Tibial nerve (tissue), 4 donors: ENCODE results near the gene SLC35G6. TPM values are rescaled to one million over a fixed set of nuclear protein-coding genes. Genes with fewer than 3 reads are reported as not detected.

ENCODE experiments used
- DNase-seq, 2 donors: peaks; one replicate each; pipeline ENCODE4 v3.0.0-alpha.2; 2019; ENCODE audit warnings: low spot score in 2 of 2
- H3K27ac ChIP-seq, 4 donors: fragments of 200-600 bp; sonication (generic) in 3 of 4; one replicate each; pipeline ENCODE4 v1.5.1; 2017 to 2019; ENCODE audit warnings: mild to moderate bottlenecking in 1 of 4
- H3K27me3 ChIP-seq, 2 donors: fragments of 200-600 bp; sonication (generic) in 1 of 2; one replicate each; pipeline versions ENCODE4 v1.5.1 to v1.6.0; 2017 to 2019
- H3K36me3 ChIP-seq, 3 donors: fragments of 200-600 bp; sonication (generic); one replicate each; pipeline ENCODE4 v1.5.1; 2018 to 2019
- H3K4me1 ChIP-seq, 4 donors: fragments of 200-600 bp; sonication (generic) in 3 of 4; one replicate each; pipeline ENCODE4 v1.5.1; 2017 to 2019
- H3K4me3 ChIP-seq, 4 donors: fragments of 200-600 bp; sonication (generic) in 3 of 4; one replicate each; pipeline ENCODE4 v1.5.1; 2017 to 2019; ENCODE audit warnings: mild to moderate bottlenecking in 1 of 4, moderate library complexity in 1 of 4
- H3K9me3 ChIP-seq, 4 donors: fragments of 200-600 bp; sonication (generic) in 3 of 4; one replicate each; pipeline ENCODE4 v1.5.1; 2017 to 2019
- CTCF ChIP-seq, 5 experiments: fragments of 200-600 bp in 3 of 5; fragments of 450-650 bp in 2 of 5; sonication (generic) in 3 of 5; IDR thresholded peaks; one replicate each; pipeline ENCODE4 v1.5.1; 2016 to 2019; ENCODE audit warnings: antibody characterized with exemption in 5 of 5, mild to moderate bottlenecking in 3 of 5, moderate library complexity in 2 of 5
- EP300 ChIP-seq, 2 donors: sonication (generic); formaldehyde crosslinking; IDR thresholded peaks; one replicate each; pipeline ENCODE4 v1.6.1; 2017; ENCODE audit warnings: antibody characterized with exemption in 2 of 2, mild to moderate bottlenecking in 1 of 2
- POLR2A ChIP-seq, 2 donors: fragments of 450-650 bp; IDR thresholded peaks; one replicate each; pipeline ENCODE4 v1.6.1; 2017; ENCODE audit warnings: antibody characterized with exemption in 2 of 2, mild to moderate bottlenecking in 2 of 2, moderate library complexity in 2 of 2
- WGBS, 2 donors: methylation state at CpG; one replicate each; pipeline ENCODE4 v1.1.5; 2018; 5-methylcytosine and 5-hydroxymethylcytosine counted together
- total RNA-seq, 4 donors: library from RNA; depleted of rRNA; stranded (reverse); fragments of >200 nt; gene quantifications; one replicate each; pipeline ENCODE4 v1.1.0, GENCODE V29; 2016

The SLC35G6 gene
- total RNA-seq, 4 donors from 2014 or later: not detected

DNA sequence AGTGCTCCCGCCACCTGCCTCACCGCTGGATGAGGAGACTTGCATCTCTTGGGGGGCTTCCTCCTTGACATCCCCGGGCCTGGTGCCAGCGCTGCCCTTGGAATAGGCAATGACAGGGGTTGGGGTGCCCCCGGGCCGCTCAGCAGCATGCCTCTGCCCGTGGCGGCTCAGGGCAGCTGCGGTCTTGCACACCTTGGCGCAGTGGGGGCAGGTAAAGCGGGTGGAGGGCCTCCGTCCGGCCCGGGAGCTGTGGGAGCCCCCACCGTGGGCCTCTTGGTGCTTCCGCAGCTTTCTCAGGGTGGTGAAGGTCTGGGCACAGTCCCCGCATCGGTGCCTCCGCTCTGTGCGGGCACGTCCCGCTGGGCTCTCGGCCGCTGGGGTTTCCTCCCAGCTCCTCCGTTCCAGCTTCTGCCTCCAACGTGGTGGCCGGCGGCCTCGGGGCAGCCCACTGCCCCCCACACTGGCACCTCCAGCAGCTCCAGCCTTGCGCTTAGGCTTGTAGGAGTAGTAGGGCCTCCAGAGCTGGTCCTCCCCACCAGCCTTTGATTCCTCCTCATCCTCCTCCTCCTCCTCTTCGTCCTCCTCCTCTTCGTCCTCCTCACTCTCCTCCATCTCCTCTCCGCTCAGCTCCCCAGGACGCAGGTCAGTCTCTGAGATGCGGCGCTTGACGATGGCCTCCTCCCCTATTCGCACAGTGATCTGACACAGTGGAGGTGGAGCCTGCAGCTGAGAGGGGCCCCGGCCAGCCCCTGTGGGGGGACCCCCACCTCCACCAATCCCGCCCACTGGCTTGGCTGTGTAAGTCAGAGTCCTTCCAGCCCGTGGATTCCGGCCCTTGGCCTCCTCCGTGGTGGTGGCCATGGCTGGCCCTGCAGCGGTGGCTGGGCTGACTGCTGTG lies 18.5 kb upstream of the SLC35G6 start:
- 84 to 89% methylated on average over 42 to 44 of the region's 44 CpGs for WGBS, 2 donors
- Histone ChIP-seq H3K36me3 (peaks cover 0 to 57% (median 9%) of the 10 kb centered on the region in 3 donors), H3K4me3 (no peak overlapping the region), H3K27me3 (no peaks in the 10 kb centered on the region), H3K4me1 (peaks cover 0 to 41% (median 18%) of the 10 kb centered on the region in 4 donors), H3K27ac (no peak overlapping the region), H3K9me3 (no peaks in the 10 kb centered on the region)
- DNase-seq: no peak
- TF ChIP-seq EP300 (IDR thresholded peaks at IDR 0.05) (no peak), CTCF (IDR thresholded peaks at IDR 0.05) (no peak), POLR2A (IDR thresholded peaks at IDR 0.05) (no peak)

- Histone ChIP-seq H3K36me3 (peaks cover 0 to 57% (median 9%) of the 10 kb centered on the region in 3 donors), H3K9me3 (no peaks in the 10 kb centered on the region), H3K27ac (no peak overlapping the region), H3K27me3 (no peaks in the 10 kb centered on the region), H3K4me3 (no peak overlapping the region), H3K4me1 (peaks cover 0 to 48% (median 21%) of the 10 kb centered on the region in 4 donors)
- TF ChIP-seq CTCF (IDR thresholded peaks at IDR 0.05) (no peak), EP300 (IDR thresholded peaks at IDR 0.05) (no peak), POLR2A (IDR thresholded peaks at IDR 0.05) (no peak)
- no peak for DNase-seq
- WGBS, 2 donors: 76 to 82% methylated on average over 9 to 14 of the region's 14 CpGs
These were observed 17.8 kb upstream of the SLC35G6 start for GRCh38 chr17:7463372-7463846.

- 90 to 93% methylated on average over 9 of the region's 9 CpGs for WGBS, 2 donors
- Histone ChIP-seq H3K9me3 (no peaks in the 10 kb centered on the region), H3K36me3 (peaks cover 0 to 57% (median 9%) of the 10 kb centered on the region in 3 donors), H3K4me1 (peaks cover 0 to 55% (median 21%) of the 10 kb centered on the region in 4 donors), H3K4me3 (no peak overlapping the region), H3K27me3 (no peaks in the 10 kb centered on the region), H3K27ac (no peak overlapping the region)
- TF ChIP-seq CTCF (IDR thresholded peaks at IDR 0.05) (no peak), EP300 (IDR thresholded peaks at IDR 0.05) (no peak), POLR2A (IDR thresholded peaks at IDR 0.05) (no peak)
- no peak for DNase-seq
These were observed 17.2 kb upstream of the SLC35G6 start for GRCh38 chr17:7464081-7464480.

DNA sequence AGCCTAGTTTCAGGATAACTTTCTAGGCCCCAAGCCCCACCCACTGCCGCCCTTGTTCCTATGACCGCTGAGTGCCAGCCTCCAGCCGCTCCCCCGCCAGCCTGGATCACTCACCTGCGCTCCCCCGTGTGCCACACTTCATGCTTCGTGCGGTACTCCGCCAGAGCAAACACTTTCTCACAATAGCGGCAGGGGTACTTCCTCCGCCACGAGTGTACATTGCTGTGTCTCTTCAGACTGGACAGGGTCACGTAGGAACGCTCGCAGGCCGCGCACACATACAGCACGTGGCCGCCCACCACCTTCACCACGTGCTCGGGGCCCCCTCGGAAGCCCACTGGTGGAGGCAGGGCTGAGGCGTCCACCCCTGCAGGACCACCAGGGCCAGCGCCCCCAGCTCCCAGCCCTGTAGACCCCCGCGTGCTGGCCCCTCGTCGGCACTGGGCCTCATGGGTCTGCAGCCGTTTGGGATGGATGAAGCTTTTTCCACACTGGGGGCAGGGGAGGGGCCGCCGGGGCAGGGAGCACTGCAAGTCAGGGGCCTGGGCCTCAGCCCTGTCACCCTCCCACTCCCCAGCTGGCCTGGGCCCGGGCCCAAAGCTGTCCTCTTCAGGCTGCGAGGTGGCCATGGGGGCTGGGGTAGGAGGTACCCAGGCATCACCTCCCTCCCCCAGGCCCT lies 15.5 kb upstream of the SLC35G6 start:
- DNase-seq: no peak
- H3K36me3 ChIP-seq: peaks cover 0 to 57% (median 9%) of the 10 kb centered on the region in 3 donors
- TF ChIP-seq POLR2A (IDR thresholded peaks at IDR 0.05) (no peak), EP300 (IDR thresholded peaks at IDR 0.05) (no peak), CTCF (IDR thresholded peaks at IDR 0.05) (no peak)
- no peak overlapping the region for H3K4me3 ChIP-seq
- whole genome bisulfite sequencing, 2 donors: 88 to 91% methylated on average over 24 to 27 of the region's 33 CpGs
- peaks cover 0 to 64% (median 21%) of the 10 kb centered on the region in 4 donors for H3K4me1 ChIP-seq
- H3K27me3 ChIP-seq: no peaks in the 10 kb centered on the region
- no peaks in the 10 kb centered on the region for H3K9me3 ChIP-seq
- peak overlapping the region in 3 of 4 donors; percentile 27 to 88 (median 77) for H3K27ac ChIP-seq

GRCh38 chr17:7466318-7466638 lies 15.0 kb upstream of the SLC35G6 start:
- H3K27me3 ChIP-seq: no peaks in the 10 kb centered on the region
- H3K4me3 ChIP-seq: no peak overlapping the region
- peaks cover 0 to 53% (median 9%) of the 10 kb centered on the region in 3 donors for H3K36me3 ChIP-seq
- H3K4me1 ChIP-seq: peaks cover 0 to 65% (median 21%) of the 10 kb centered on the region in 4 donors
- H3K27ac ChIP-seq: peak overlapping the region in 3 of 4 donors; percentile 27 to 88 (median 77)
- DNase-seq: no peak
- TF ChIP-seq CTCF (IDR thresholded peaks at IDR 0.05) (no peak), POLR2A (IDR thresholded peaks at IDR 0.05) (no peak), EP300 (IDR thresholded peaks at IDR 0.05) (no peak)
- no peaks in the 10 kb centered on the region for H3K9me3 ChIP-seq
- 69 to 78% methylated on average over 9 of the region's 9 CpGs for WGBS, 2 donors
